ENCODE results near the gene LPCAT1. TPM values are rescaled to one million over a fixed set of nuclear protein-coding genes. Genes with fewer than 3 reads are reported as not detected.

The LPCAT1 gene
- total and polyA plus RNA-seq, 2 of the 13 experiments (the other 11 are each of a cell fraction or from before 2014, with no cell fraction given), result 29.8 to 90.6 TPM

GRCh38 chr5:1468247-1468612 is 55.5 kb downstream of the LPCAT1 start (continued):
- no peak for TF ChIP-seq MTA1 (CRISPR knock-in tag; IDR thresholded peaks at IDR 0.05; ENCODE audit: borderline replicate concordance)
- TF ChIP-seq KDM2A (CRISPR knock-in tag; IDR thresholded peaks at IDR 0.05; ENCODE audit: borderline replicate concordance, low read depth), result peak; percentile 33; the same call in 1 of the 2 replicates
- TF ChIP-seq DNMT1 (CRISPR knock-in tag; IDR thresholded peaks at IDR 0.05), result no peak
- no peak for TF ChIP-seq KLF9 (CRISPR knock-in tag; IDR thresholded peaks at IDR 0.05; ENCODE audit: low read depth)
- no peak for TF ChIP-seq ZNF431 (CRISPR knock-in tag; IDR thresholded peaks at IDR 0.05; ENCODE audit: borderline replicate concordance, low read depth)
- TF ChIP-seq ZNF407 (CRISPR knock-in tag; IDR thresholded peaks at IDR 0.05; ENCODE audit: not compliant biosample characterization), result no peak
- no peak for TF ChIP-seq XRCC5 (optimal IDR thresholded peaks at IDR 0.05; ENCODE audit: low read length)
- 0 out of 2 replicates have a peak, but pooled peaks have one; percentile 35 for TF ChIP-seq RAD21 (CRISPR knock-in tag; IDR thresholded peaks at IDR 0.05)
- no peak for TF ChIP-seq ZZZ3 (CRISPR knock-in tag; IDR thresholded peaks at IDR 0.05; ENCODE audit: borderline replicate concordance)
- no peak for TF ChIP-seq ZBTB42 (CRISPR knock-in tag; IDR thresholded peaks at IDR 0.05)

Data from HepG2 (cell line).